ENCODE results near the gene LRP1B.

Gene LRP1B

DNA sequence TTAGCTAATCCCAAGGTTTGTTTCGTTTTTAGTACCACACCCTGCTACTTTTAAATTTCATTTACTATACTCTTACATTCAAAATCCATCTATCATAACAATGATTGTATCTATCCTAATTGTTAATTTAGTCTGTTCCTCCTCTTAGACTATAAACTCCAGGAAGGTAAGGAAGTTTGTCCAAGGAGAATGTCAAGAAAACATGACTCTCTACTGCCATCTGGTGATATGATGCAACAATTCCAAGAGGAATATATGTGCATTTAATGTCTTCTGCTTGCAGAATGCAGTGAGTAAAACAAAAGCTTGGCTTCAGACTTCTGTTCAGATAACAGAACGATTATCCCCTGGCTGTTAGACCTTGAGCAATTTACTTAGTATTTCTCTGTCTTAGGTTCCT is 1267.1 kb downstream of the LRP1B start:
- FAIRE-seq, result peak; percentile 72

DNA sequence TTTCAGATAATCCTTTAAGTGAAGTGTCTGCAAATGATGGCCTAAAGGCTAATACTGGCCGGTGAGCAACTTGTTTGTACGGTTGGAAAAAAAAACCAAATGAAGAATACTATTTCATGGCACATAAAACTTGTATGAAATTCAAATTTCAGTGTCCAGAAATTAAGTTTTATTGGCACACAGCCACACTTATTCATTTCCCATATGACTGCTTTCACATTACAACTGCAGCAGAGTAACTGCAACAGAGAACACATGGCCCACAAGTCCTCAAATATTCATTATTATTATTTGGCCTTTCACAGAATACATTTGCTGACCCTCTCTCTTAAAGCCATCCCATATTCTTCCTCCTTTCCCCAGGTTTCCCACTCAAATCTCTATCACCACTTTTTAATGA is 1268.6 kb downstream of the LRP1B start:
- no peak for FAIRE-seq

DNA sequence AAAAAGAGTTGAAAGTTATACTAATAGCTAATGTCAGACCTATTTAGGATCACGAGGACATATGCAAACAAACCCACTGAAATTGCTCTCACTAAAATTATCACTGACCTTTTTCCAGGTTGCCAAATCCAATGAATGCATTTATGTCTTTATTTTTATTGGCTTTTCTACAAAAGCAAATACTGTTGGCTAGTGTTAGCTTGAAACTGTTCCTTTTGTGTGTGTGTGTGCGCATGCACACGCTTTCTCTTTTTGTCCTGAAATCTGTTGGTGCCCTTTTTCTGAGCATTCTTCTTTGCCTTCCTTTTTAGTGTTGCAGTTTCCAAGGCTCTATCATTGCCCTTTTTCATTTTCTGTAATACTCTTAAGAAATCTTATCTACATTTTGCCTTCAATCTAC is 1269.2 kb downstream of the LRP1B start:
- FAIRE-seq, result no peak

DNA sequence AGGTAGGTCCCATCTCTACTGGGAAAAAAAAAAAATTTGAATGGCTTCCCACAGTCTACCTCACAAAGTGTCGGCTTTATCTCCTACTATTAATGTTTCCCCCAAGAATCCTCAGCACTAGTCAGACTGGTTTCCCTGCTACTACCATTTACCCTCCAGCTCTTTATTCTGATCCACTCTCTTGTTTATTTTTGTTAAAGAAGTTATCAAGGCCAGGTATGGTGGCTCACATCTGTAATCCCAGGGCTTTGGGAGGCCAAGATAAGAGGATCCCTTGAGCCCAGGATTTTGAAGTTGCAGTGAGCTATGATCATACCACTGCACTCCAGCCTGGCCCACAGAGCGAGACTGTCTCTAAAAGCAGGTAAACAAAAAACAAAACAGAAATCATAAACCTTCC is 1275.3 kb downstream of the LRP1B start:
- FAIRE-seq, result no peak

DNA sequence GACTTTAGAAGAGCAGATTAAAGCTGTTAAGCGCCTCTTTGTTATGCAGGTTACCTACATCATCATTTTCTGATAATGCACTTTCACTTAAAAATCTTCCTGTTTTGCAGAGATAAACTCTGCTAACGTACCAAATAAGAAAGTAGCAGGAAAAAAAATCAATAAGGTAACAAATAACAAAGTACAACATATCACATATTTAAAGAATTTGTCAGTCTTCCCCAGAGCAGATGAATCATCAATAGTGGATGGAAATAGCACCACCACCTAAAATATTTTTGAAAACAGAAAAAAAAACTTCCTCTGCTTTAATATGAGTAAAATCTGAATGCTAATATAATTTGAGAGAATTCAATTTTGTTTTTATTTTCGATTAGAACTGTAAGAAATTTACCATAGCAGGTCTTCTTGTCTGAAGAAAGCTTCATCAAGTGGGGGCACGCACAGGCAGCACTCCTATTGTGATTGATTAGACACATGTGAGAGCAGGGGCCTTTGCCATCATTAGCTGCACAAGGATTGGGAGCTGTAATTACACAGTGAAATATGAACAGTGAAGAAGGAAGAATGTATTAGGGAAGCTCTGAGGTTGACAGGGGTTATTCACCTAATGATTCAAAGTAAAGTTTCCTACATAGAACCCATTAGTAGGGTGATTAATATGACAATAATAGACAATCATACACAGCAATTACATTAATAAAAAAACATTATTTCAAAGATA is 1279.4 kb downstream of the LRP1B start:
- no peak for FAIRE-seq

DNA sequence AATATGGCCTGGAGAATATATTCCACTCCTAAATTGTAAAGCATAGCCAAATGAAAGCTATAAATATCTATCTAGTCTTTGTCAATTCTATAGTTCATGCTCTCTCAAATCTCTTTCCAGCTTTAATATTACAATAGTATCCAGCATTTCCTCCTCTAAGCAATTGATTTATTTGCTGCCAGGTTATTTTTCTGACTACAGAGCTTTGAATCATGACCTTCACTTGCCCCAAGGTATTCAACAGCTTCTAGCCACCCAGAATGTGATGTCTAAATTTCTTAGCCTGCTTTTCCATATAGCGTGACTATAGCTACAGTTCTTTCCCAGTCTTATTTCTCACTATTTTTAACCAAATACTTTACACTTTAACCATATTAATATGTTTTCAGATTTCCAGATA is 1287.6 kb downstream of the LRP1B start:
- no peak for FAIRE-seq

DNA sequence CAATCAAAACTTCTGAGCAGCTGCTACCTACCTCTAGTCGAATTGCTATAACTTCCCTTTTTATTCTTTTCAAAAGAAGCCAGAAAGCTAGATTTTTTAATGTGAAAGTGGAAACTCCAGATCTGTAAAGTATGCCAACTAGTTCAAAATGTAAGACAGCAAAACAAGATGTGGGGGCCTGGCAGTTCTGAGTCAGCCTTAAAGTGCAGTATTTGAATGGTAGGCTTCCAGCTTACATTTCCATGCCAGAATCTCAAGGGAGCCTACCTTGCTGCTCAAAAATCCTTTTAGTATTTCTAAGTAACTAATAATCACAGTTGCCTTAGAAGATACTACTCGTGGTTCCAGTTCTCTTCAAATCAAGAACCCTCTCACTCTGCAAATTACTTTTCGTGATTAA is 1288.7 kb downstream of the LRP1B start:
- FAIRE-seq, result no peak

DNA sequence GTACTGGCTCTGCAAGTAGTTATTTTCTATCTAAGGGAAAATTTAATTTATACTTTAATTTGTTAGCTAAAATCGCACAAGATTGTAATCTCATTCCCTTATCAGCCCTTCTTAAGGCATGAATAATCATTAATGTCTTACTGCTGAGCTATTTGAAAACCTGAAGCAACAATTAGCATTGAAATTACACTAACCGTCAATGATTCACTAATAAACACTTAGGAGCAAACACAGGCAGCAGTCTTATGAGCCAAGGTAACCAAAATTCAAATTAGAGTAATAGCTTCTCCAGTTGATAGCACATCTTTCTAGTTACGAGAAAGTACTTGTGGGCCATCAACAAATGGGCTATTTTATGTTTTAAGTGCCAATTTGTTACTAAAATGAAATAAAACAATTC is 1289.7 kb downstream of the LRP1B start:
- no peak for FAIRE-seq

DNA sequence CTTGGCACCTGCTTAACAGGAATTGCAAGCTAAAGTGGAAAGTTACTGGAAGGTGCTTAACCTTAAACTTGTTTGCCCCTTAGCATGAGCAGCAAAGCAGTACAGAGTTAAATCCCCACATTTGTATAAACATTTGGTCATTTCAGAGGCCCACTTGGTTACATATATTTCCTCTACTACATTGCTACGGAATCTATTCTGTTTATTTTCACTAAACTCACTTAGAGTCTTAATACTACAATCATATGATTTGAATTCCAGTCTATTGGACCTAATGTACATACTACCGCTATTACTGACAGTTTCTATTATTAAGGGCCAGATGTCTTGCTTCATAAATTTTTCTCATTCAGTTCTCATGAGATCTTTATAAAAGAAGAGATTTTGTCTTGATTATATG is 1294.0 kb downstream of the LRP1B start:
- FAIRE-seq, result no peak

DNA sequence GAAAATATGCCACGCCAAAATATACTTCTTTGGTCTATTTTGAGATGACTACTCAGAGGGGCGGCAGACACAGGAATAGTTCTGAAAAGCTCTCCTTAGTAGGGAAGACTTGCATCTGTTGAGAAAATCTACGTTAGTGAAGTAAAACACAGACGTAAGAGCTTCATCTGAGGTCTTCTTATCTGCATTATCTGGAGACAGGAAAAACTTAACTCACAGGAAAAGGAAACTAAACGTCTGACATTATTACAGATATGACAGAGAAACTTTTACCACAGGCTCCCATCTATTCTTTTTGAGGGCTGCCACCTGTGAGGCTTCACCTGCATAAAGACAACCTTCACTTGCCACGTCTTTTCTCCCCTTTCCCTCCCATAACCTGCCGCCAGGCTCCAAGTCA is 1295.7 kb downstream of the LRP1B start:
- no peak for FAIRE-seq

DNA sequence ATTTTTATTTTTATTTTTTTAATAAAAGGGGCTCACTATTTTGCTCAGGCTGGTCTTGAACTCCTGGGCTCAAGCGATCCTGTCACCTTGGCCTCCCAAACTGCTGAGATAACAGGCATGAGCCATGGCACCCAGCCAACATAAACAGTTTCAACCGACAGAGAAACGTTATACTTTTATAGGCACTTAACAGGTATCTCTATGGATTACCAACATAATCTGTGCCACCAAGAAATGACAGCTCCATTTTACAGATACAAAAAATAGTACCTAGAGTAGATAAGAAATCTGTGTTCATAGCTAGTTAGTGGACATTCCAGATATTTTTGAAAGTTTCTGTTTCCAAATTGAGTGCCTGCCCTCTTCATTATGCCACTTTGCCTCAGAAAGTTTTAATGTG is 1316.7 kb downstream of the LRP1B start:
- no peak for FAIRE-seq

DNA sequence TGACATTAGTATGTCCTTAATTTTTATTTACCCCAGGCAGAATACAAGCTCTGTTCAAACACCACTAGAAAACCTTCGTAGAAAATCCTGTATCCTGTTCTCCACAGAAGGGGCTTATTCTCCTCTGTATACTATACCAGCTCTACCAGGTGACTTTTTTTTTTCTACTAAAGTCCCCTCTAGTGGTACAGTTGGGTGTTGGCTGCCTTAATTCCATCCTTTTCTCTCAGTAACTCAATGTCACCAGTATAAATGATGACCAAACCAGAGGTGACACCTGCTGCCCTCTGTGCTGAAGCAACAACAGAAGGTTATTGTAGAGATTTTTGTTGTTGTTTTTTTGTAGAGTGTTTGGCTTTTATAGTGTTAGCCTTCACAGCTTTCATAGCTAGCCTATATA is 1322.0 kb downstream of the LRP1B start:
- no peak for FAIRE-seq

DNA sequence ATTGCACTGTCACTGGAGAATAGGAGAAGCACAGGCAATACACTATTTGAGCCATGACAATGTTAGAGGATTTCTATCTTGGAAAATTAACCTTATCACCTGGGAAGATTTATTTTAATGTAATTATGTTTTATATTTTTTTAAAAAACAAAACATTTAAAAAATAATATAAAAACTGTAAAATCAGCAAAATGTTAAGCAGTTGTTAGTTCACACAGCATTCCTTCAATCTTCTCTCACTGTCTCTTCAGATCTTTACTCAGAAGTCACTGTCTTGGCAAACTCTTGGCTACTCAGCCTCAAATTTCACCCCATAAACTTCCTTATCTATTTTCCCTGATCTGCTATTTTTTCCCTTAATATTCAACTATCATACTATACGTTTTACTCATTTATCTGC is 1322.6 kb downstream of the LRP1B start:
- no peak for FAIRE-seq

DNA sequence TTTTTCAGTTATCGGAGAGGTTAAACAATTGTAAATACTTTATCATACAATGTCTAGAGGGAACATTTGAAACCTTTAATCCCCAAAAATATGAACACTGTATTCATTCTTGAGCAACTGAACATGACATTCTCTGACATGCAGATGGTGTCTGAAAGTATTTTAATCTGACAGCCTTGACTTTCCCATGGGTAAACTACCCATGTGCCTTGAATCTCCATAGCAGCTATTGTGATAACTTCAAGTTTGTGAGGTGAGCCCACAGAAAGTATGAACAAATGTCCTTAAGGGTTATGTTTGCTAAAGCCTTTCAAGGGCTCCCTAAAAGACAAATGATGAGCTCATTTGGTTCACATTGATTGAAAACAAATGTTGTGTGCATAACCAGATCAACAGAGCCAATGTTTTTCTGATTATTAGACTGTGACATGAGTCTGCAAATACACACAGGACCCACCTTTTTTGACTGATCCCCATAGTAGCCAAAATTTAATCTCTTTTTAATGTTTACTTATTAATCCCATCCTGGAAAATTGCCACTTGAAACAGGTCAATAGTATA is 1326.0 kb downstream of the LRP1B start:
- FAIRE-seq, result no peak

DNA sequence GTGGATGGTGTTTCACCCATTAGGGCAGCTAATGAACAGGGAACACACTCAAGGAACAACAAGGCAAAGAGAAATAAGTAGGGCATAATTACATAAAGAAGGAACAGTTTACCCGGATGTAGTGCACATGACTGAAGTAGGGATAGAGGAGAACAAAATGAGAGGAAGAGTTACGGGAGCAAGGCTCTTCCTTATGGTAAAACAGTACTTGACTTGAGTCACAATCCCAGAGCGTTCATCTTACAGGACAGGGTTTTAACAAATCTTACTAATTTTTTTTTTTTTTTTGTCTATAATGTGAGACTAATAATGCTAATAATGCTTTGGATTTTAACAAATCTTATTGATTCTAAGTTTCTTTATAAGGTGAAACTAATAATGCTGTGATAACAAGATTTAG is 1329.5 kb downstream of the LRP1B start:
- FAIRE-seq, result no peak

DNA sequence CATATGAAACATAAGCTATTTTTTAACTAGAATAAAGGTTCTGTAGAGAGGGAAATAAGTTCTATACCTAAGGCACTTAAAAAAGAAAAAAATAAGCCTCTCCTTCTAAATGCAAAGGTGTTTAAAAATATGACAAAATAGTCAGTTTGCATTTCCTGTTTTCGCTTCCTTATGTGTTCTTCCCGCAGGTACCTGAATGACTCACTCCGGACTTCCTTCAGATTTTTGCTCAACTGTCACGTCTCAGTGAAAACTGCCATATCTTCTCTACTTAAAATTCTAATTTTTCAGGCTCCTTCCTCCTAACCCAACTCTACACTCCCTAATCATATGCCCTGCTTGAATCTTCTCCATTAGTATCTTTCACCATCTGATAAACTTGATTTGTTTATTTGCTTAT is 1333.1 kb downstream of the LRP1B start:
- FAIRE-seq, result no peak

DNA sequence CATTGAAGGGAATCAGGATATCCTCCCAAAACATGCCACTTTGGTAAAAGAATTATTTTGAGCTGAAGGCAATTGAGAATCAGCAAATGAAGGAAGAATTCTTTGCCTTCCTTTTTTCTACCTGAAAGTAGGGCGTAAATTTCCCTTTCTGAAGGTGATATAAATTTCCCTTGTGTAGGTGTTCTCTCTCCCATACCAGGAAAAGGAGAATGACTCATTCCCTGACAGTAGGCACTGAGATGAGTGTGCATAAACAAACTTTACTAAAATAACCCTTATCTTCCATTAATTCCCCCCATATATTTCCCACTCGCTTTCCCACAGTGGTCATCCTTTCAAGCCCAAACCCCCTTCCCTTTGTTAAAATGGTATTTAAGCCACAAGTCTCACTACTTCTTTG is 1339.0 kb downstream of the LRP1B start:
- no peak for FAIRE-seq

DNA sequence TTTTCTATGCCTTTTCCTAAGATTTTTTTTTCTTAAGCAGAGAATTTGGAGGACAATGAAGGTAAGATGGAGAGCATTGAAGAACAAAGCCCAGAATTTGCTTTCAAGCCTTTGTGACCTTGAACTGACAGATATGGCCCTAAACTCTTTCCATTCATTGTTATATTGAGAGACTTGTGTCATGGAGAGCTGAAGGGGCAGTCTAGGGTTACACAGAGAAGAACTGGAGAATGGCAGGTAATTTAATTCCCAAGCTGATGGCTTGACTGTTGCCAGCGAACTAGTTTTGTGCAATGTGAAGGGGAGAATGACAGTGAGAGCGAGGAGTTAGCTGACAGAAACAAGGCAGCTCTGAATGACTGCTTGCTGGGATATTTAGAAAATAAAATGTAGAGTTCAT is 1344.2 kb downstream of the LRP1B start:
- FAIRE-seq, result no peak

DNA sequence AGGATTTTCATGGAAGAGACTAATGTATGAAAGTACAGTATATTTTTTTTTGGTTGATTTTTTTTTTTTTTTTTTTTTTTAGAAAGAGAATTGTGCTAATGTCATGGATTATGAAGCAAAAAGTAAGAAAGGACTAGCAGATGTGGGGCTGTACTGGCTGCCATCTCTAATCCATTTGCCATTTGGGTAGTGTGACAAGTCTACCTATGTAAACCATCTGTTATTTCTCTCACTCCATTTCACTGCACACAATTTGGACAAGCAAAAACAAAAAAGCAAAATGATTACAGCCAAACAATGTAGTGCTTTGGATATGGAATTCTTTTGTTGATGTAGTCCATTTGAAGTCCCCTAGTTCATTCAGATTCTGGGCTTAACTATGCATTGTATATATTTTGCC is 1355.4 kb downstream of the LRP1B start:
- no peak for FAIRE-seq

DNA sequence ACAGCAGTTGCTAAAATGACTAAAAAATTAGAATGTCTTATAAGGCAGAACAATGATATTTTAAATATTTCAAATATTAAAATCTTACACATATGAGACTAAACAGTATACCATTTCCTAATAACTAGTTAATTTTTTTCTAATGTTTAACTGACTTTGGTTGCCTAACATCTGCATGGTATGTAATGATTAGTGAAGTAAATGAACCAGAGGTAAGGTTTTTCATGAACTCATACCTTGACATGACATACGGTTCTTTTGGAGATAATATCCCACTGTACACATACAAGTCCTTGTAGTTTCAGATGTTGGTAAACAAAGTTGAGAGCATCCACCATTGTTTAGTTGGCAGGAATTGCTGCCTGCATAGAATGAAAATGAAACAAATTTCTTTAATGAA is 1360.2 kb downstream of the LRP1B start:
- FAIRE-seq, result no peak

DNA sequence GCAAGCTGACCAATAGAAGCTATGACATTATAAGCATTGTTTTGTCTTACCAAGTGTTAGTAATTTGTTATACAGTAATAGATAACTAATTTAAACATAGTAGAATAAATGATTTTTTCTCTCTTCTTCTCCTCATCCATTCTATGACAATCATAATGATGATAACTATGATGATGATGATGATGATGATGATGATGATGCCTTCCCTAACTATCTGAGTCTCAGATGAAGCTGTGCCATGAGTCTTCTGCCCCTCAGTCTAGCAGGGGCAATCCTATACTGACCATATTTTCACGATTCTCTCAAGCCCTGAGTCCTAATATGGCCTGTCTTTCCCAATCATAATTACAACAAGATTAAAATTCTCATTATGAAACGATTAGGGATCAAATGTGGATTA is 1369.0 kb downstream of the LRP1B start:
- no peak for FAIRE-seq

DNA sequence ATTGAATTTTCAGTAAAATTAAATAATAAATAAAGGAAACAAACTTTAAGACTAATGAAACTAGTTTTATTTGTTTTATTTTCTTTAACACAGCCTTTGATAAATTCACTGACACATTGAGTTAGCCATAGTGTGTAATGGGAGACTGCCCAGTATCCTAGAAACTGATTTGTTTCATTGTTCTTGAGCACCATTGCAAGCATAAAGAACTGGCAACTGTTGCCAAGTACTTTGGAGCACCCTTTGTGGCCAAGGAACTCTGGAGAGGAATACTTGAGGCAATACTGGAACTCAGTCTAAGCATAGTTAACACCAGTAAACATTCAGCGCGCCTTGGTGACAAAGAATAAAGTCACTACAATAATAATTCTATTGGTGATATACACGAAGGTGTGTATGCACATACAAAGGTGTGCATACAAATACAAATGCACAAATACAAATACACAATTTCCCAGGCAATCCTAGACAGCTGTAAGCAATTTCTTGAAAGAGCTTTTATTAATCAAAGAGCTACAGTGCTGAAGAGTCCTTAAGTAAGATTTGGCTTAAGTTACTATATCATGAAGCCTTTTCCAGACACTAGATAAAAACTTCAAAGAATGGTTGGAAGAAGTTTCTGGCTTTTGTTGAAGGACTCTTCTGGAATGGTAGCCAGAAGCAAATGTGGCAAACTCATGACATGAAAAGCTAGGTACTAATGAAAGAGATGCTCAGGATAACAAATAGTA is 1371.2 kb downstream of the LRP1B start:
- no peak for FAIRE-seq

DNA sequence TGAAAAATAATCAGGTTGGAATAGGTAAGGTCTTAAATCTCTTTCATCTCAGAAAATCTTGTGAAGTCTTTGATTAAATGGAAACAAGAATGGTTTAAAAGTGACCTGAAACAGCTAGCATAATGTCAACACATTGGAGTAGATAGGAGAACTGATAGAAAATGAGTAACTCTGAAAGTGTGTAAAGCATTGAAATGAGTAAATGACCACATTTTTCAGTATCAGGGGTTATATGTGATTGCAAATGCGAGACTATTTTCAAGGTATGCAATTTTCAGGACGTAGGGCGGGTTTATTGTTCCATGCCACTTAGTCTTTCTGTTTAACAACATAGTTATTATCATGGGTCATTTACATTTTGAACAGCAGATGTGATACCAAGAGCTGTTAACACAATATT is 1383.2 kb downstream of the LRP1B start:
- FAIRE-seq, result no peak

DNA sequence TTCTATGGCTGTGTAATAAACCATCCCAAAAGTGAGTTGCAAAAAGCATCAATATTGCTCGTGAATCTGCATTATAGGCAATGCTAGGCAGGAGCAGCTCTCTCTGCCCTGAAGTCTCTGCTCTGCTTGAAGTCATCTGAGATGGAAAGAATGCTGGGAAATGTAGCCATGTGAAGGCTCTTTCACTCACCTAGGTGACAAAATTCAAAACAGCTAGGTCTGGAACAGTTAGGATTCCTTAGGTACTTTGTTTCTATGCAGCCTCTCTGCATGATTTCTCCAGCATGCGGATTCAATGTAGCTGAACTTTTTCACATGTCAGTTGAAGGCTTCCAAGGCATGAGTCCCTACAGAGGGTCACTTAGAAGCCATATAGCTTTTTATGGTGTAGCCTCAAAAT is 1383.7 kb downstream of the LRP1B start:
- no peak for FAIRE-seq

DNA sequence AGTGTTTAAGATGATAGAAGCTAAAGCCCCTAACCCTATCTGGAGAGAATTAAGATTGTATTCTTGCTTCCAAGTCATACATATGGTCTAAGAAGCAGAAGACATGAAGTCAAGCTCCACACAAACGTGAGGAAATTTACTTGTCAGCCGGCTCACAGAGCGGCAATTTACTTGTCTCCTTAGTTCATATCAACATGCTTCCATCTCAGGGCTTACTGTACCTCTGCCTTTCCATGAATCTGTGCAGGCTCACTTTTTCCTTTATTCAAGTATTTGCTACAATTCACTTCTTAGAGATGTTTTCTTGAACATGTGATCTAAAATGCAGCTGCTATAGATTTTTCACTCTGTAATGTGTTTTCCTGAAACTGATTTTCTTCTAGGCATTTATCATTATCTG is 1386.4 kb downstream of the LRP1B start:
- FAIRE-seq, result no peak

Measured in A204.1 (cell line).